Nephron progenitor cell (in vitro differentiated cells): Measurements from ENCODE around the gene TRIM44.

Experiments used
- DNase-seq: peaks from one replicate; pipeline ENCODE4 v3.0.0; 2021
- H3K27ac Mint-ChIP-seq: 2 replicates; pipeline ENCODE4 v1.8.0; 2021; ENCODE audit warnings: mild to moderate bottlenecking, moderate library complexity, mixed read lengths
- H3K27me3 Mint-ChIP-seq: 2 replicates; pipeline ENCODE4 v1.8.0; 2021; ENCODE audit warnings: mild to moderate bottlenecking, low read depth, mixed read lengths; ENCODE audit not compliant: poor library complexity
- H3K36me3 Mint-ChIP-seq: 2 replicates; pipeline ENCODE4 v1.8.0; 2021; ENCODE audit warnings: low read depth, mixed read lengths
- H3K4me1 Mint-ChIP-seq: 2 replicates; pipeline ENCODE4 v1.8.0; 2021; ENCODE audit warnings: mixed read lengths
- H3K4me3 Mint-ChIP-seq: 2 replicates; pipeline ENCODE4 v1.8.0; 2021; ENCODE audit warnings: mild to moderate bottlenecking, moderate library complexity, mixed read lengths
- H3K9me3 Mint-ChIP-seq: 2 replicates; pipeline ENCODE4 v1.8.0; 2021; ENCODE audit warnings: mild to moderate bottlenecking, moderate library complexity, mixed read lengths
- TF ChIP-seq, protein P1 (sequence below): fragments of 200-600 bp; sonication (generic); IDR thresholded peaks from 2 replicates; pipeline ENCODE4 v1.5.0; 2021; ENCODE audit warnings: antibody characterized with exemption

Gene TRIM44

DNA sequence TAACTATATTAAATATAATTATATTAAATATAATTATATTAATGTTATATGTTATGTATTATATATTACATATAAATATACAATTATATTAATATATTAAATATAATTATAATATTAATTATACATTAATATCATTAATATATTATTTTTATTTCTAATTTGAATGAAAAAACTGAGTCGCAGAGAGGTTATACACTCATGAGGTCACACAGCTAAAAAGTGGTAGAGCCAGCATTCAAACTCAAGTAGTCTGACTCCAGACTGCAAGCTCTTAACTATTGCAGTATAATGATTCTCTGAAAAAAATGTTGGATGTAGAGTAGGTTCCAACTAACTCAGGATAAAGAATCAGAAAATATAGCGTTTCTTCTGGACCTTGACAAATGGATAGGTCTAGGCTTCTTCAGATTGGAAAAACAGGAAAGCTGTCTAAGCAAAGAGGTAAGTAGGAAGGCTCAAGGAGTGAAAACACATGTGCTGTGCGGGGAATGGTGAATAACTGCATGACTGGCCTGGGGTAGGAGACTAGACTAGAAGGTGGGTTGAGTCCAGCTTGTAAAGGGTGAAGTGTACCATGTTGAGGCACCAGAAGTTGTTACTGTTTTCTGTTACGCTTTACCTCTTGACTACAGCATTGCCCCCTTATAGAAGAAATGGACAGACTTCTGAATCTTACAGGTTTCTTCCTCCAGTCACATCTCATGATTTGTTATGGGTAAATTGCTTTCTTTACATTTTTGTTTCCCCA, 80.3 kb downstream of the TRIM44 start:
- Mint-ChIP-seq H3K27me3 (peaks cover 8% of the 10 kb centered on the region), H3K4me3 (no peak overlapping the region), H3K9me3 (no peaks in the 10 kb centered on the region), H3K36me3 (peaks cover 30% of the 10 kb centered on the region), H3K4me1 (no peaks in the 10 kb centered on the region), H3K27ac (no peak overlapping the region)
- TF ChIP-seq, protein P1, sequence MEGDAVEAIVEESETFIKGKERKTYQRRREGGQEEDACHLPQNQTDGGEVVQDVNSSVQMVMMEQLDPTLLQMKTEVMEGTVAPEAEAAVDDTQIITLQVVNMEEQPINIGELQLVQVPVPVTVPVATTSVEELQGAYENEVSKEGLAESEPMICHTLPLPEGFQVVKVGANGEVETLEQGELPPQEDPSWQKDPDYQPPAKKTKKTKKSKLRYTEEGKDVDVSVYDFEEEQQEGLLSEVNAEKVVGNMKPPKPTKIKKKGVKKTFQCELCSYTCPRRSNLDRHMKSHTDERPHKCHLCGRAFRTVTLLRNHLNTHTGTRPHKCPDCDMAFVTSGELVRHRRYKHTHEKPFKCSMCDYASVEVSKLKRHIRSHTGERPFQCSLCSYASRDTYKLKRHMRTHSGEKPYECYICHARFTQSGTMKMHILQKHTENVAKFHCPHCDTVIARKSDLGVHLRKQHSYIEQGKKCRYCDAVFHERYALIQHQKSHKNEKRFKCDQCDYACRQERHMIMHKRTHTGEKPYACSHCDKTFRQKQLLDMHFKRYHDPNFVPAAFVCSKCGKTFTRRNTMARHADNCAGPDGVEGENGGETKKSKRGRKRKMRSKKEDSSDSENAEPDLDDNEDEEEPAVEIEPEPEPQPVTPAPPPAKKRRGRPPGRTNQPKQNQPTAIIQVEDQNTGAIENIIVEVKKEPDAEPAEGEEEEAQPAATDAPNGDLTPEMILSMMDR: no peak
- no peak for DNase-seq

DNA sequence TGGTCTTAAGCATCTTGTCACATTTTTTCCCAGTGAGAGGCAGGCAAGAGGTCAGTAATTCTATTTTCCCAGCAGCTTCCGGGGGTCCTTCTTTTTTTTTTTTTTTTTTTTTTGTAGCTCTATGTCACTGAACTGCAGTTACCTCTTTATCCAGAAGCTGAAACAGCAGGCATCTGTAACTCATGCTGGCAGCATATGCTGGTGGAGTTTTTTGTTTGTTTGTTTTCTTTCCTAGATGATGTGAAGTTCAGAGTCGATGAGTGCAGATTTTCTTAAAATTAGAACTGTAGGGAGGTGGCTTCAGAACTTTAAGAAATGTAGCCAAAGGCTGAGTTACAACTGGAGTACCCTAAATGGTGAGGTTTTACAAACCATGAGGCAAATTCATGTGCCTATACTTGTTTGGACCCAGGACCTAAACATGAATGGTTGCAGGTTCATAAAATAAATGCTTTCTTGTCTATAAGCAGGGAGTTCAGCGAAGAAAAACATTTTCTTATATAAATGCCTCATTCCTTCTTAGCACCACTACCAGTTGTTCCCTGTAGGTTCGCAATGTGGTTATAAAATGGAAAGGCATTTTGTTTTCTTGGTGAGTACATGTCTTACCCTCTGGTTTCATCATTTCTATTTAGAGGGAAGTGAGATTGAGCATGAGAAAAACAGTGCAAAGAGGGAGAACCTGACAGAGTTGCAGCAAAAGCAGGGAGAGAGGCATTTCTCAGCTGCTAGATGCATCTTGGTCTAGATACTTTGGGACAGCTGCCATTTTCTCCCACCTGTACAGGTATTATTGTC, 84.0 kb downstream of the TRIM44 start:
- Mint-ChIP-seq H3K27me3 (peaks cover 6% of the 10 kb centered on the region), H3K4me1 (no peaks in the 10 kb centered on the region), H3K4me3 (no peak overlapping the region), H3K36me3 (peaks cover 14% of the 10 kb centered on the region), H3K9me3 (no peaks in the 10 kb centered on the region), H3K27ac (no peak overlapping the region)
- TF ChIP-seq, protein P1: no peak
- DNase-seq: no peak

GRCh38 chr11:35747668-35748067, 85.1 kb downstream of the TRIM44 start:
- no peak overlapping the region for H3K27ac Mint-ChIP-seq
- H3K36me3 Mint-ChIP-seq: peaks cover 14% of the 10 kb centered on the region
- DNase-seq: no peak
- H3K27me3 Mint-ChIP-seq: peaks cover 6% of the 10 kb centered on the region
- no peaks in the 10 kb centered on the region for H3K4me1 Mint-ChIP-seq
- H3K9me3 Mint-ChIP-seq: no peaks in the 10 kb centered on the region
- TF ChIP-seq, protein P1: no peak
- no peak overlapping the region for H3K4me3 Mint-ChIP-seq

DNA sequence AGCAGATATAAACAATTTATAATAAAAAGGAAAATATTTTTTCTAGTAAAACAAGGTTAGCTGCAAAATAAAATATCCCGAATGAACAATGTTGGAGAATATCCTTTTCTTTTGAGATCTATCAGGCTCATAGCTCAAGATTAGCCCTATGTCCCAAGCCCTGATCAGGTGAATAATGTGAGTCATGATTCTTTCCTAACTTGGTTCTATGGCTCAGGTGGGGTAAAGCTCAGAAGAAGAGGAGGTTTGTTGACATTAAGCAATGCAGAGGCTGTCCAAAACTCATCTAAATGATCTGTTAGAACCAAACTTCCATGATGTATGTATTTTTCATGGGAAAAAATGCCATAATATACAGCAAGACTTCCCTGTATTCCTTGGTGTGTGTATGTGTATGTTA, 86.1 kb downstream of the TRIM44 start:
- H3K4me1 Mint-ChIP-seq: no peaks in the 10 kb centered on the region
- H3K9me3 Mint-ChIP-seq: no peaks in the 10 kb centered on the region
- H3K4me3 Mint-ChIP-seq: no peak overlapping the region
- peaks cover 6% of the 10 kb centered on the region for H3K36me3 Mint-ChIP-seq
- no peak overlapping the region for H3K27ac Mint-ChIP-seq
- TF ChIP-seq, protein P1: no peak
- H3K27me3 Mint-ChIP-seq: peaks cover 6% of the 10 kb centered on the region
- no peak for DNase-seq

- Mint-ChIP-seq H3K27me3 (peaks cover 6% of the 10 kb centered on the region), H3K9me3 (peaks cover 11% of the 10 kb centered on the region), H3K27ac (no peak overlapping the region), H3K4me1 (no peaks in the 10 kb centered on the region), H3K36me3 (peaks cover 5% of the 10 kb centered on the region), H3K4me3 (no peak overlapping the region)
- DNase-seq: no peak
- TF ChIP-seq, protein P1: no peak
Measured at GRCh38 chr11:35750315-35750714, 87.7 kb downstream of the TRIM44 start.
